ENCODE measurements around the gene NKAIN1. TPM values are rescaled to one million over a fixed set of nuclear protein-coding genes. Genes with fewer than 3 reads are reported as not detected.

The NKAIN1 gene
- total RNA-seq, 1 experiment from 2014 or later: 36.8 TPM

- no peak for ATAC-seq
- Mint-ChIP-seq H3K27ac (no peak overlapping the region), H3K27me3 (ENCODE audit: low read depth) (no peaks in the 10 kb centered on the region), H3K36me3 (no peaks in the 10 kb centered on the region), H3K4me1 (peaks cover 14% of the 10 kb centered on the region), H3K4me3 (no peak overlapping the region), H3K9me3 (no peaks in the 10 kb centered on the region)
- no peak for DNase-seq (ENCODE audit: low spot score)
- CTCF ChIA-PET: interaction anchor here (0.6 to 4.5 kb wide), 8 partner anchors 18 to 831 kb away, joined by 3 to 30 read pairs (median 3); partner anchors contain the start of genes SNRNP40 and ZCCHC17
- TF ChIP-seq MYBL2 (CRISPR knock-in tag; IDR thresholded peaks at IDR 0.05): no peak
- TF ChIP-seq ELF4 (CRISPR knock-in tag; IDR thresholded peaks at IDR 0.05; ENCODE audit: low read depth): no peak
- no peak for TF ChIP-seq ATF3 (CRISPR knock-in tag; conservative IDR thresholded peaks at IDR 0.05)
- no peak for TF ChIP-seq NR1H2 (CRISPR knock-in tag; IDR thresholded peaks at IDR 0.05)
- no peak for TF ChIP-seq HMGA2 (CRISPR knock-in tag; IDR thresholded peaks at IDR 0.05)
- no peak for TF ChIP-seq FOXP4 (CRISPR knock-in tag; IDR thresholded peaks at IDR 0.05)
- no peak for TF ChIP-seq PREB (CRISPR knock-in tag; IDR thresholded peaks at IDR 0.05; ENCODE audit: borderline replicate concordance)
- no peak for TF ChIP-seq SOX15 (CRISPR knock-in tag; IDR thresholded peaks at IDR 0.05)
- TF ChIP-seq NFYB (CRISPR knock-in tag; conservative IDR thresholded peaks at IDR 0.05; ENCODE audit: low read depth): no peak
- TF ChIP-seq ZBTB43 (CRISPR knock-in tag; IDR thresholded peaks at IDR 0.05): no peak
- POLR2A ChIA-PET: no interaction called here
Measured at GRCh38 chr1:31164291-31164690, 75.4 kb downstream of the NKAIN1 start.

- DNase-seq (ENCODE audit: low spot score): no peak
- H3K9me3 Mint-ChIP-seq: no peaks in the 10 kb centered on the region
- peaks cover 14% of the 10 kb centered on the region for H3K4me1 Mint-ChIP-seq
- no peaks in the 10 kb centered on the region for H3K36me3 Mint-ChIP-seq
- ChIA-PET CTCF (interaction anchor here (0.7 to 4.5 kb wide), 5 partner anchors 18 to 832 kb away, joined by 3 to 30 read pairs (median 3); no protein-coding TSS in a partner anchor), POLR2A (no interaction called here)
- H3K27me3 Mint-ChIP-seq (ENCODE audit: low read depth): no peaks in the 10 kb centered on the region
- ATAC-seq: no peak
- no peak overlapping the region for H3K4me3 Mint-ChIP-seq
- no peak overlapping the region for H3K27ac Mint-ChIP-seq
- TF ChIP-seq KAT7 (CRISPR knock-in tag; IDR thresholded peaks at IDR 0.05; ENCODE audit: borderline replicate concordance) (no peak), CREM (CRISPR knock-in tag; IDR thresholded peaks at IDR 0.05) (no peak), ZNF121 (CRISPR knock-in tag; IDR thresholded peaks at IDR 0.05) (no peak), ETV6 (CRISPR knock-in tag; IDR thresholded peaks at IDR 0.05) (no peak), CDX4 (CRISPR knock-in tag; IDR thresholded peaks at IDR 0.05; ENCODE audit: borderline replicate concordance) (no peak), ZNF512 (CRISPR knock-in tag; IDR thresholded peaks at IDR 0.05; ENCODE audit: borderline replicate concordance) (no peak), SMAD3 (CRISPR knock-in tag; IDR thresholded peaks at IDR 0.05; ENCODE audit: borderline replicate concordance) (no peak), ZNF416 (CRISPR knock-in tag; IDR thresholded peaks at IDR 0.05) (no peak), FOXJ3 (CRISPR knock-in tag; IDR thresholded peaks at IDR 0.05; ENCODE audit: borderline replicate concordance) (no peak), E2F1 (CRISPR knock-in tag; IDR thresholded peaks at IDR 0.05) (no peak), ZNF219 (CRISPR knock-in tag; IDR thresholded peaks at IDR 0.05; ENCODE audit: borderline replicate concordance) (no peak), ZNF532 (CRISPR knock-in tag; IDR thresholded peaks at IDR 0.05; ENCODE audit: borderline replicate concordance) (no peak)
Measured at GRCh38 chr1:31163866-31164265, 75.8 kb downstream of the NKAIN1 start.
